ENCODE results near the gene PCYT1B. TPM values are rescaled to one million over a fixed set of nuclear protein-coding genes. Genes with fewer than 3 reads are reported as not detected.

PCYT1B gene
- total RNA-seq, 4 donors from 2014 or later = 5.8 to 11.7 (median 9.5) TPM

- Histone ChIP-seq H3K9me3 (no peaks in the 10 kb centered on the region), H3K36me3 (no peaks in the 10 kb centered on the region), H3K27me3 (no peaks in the 10 kb centered on the region), H3K4me3 (no peak overlapping the region), H3K4me1 (no peaks in the 10 kb centered on the region), H3K27ac (replicated peaks in 1 of 4) (no peak overlapping the region)
- no peak for TF ChIP-seq POLR2AphosphoS5 (IDR thresholded peaks at IDR 0.05)
- intact Hi-C loops (cut with DNase I) = no loop called here
- 57% methylated on average over 3 of the region's 3 CpGs for WGBS
- no peak for DNase-seq (ENCODE audit: extremely low spot score)
These were observed 21.0 kb upstream of the PCYT1B start for GRCh38 chrX:24668111-24668510.

DNA sequence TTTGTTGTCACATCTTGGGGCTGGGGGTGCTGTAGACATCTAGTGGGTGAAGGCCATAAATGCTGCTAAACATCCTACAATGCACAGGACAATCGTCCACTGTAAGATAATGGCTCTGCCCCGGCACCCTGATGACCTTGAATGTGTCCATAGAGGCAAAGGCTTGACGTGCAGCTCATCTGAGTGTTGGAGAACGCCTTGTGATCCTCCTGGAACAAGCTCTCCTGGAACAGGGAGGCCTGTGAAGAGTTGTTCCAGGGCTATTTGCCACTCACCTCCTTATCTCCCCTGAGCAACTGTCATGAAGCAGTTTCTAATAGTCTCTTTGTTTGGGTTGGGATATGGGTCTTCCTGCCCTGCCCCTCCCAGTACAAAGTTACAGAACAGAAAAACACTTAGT lies 15.2 kb upstream of the PCYT1B start:
- Histone ChIP-seq H3K27me3 (no peaks in the 10 kb centered on the region), H3K27ac (replicated peaks in 1 of 4) (no peak overlapping the region), H3K4me3 (no peak overlapping the region), H3K4me1 (no peaks in the 10 kb centered on the region), H3K9me3 (no peaks in the 10 kb centered on the region), H3K36me3 (no peaks in the 10 kb centered on the region)
- TF ChIP-seq POLR2A (IDR thresholded peaks at IDR 0.05; ENCODE audit: low read depth) = no peak
- TF ChIP-seq POLR2AphosphoS5 (IDR thresholded peaks at IDR 0.05) = no peak
- TF ChIP-seq CTCF (IDR thresholded peaks at IDR 0.05) = no peak
- TF ChIP-seq EP300 (IDR thresholded peaks at IDR 0.05) = no peak
- no CpG with 5 or more reads among the region's 4 CpGs for whole genome bisulfite sequencing
- intact Hi-C loops (cut with DNase I) = no loop called here
- DNase-seq (ENCODE audit: extremely low spot score) = no peak

DNA sequence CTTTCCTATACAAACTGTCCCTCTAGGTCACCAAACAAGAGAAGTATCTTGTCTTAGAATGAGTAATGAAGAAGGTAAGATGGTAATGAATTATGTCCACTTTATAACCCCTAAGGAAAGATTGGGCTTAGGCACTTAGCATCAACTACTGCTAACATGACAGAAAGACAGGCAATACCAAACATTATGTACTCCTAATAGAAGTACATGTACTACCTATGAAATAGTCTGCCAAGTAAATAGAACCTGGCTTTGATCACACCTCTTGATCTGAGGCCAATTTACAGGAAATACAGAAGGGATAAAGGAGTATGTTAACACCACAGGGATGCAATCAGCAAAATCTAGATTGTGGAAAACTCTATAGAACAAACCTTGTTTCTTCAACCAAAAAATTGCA lies 14.1 kb upstream of the PCYT1B start:
- TF ChIP-seq EP300 (IDR thresholded peaks at IDR 0.05) (no peak), CTCF (IDR thresholded peaks at IDR 0.05) (no peak), POLR2A (IDR thresholded peaks at IDR 0.05; ENCODE audit: low read depth) (no peak), POLR2AphosphoS5 (IDR thresholded peaks at IDR 0.05) (no peak)
- no peaks in the 10 kb centered on the region for H3K9me3 ChIP-seq
- H3K4me1 ChIP-seq = no peaks in the 10 kb centered on the region
- no peak for DNase-seq (ENCODE audit: extremely low spot score)
- intact Hi-C loops (cut with DNase I) = no loop called here
- no peaks in the 10 kb centered on the region for H3K27me3 ChIP-seq
- H3K27ac ChIP-seq (replicated peaks in 1 of 4) = no peak overlapping the region
- H3K36me3 ChIP-seq = no peaks in the 10 kb centered on the region
- H3K4me3 ChIP-seq = no peak overlapping the region

GRCh38 chrX:24659646-24660045 lies 12.5 kb upstream of the PCYT1B start:
- TF ChIP-seq EP300 (IDR thresholded peaks at IDR 0.05) = no peak
- no peak for TF ChIP-seq POLR2AphosphoS5 (IDR thresholded peaks at IDR 0.05)
- TF ChIP-seq POLR2A (IDR thresholded peaks at IDR 0.05; ENCODE audit: low read depth) = no peak
- TF ChIP-seq CTCF (IDR thresholded peaks at IDR 0.05) = no peak
- no peaks in the 10 kb centered on the region for H3K9me3 ChIP-seq
- H3K27me3 ChIP-seq = no peaks in the 10 kb centered on the region
- H3K27ac ChIP-seq (replicated peaks in 1 of 4) = no peak overlapping the region
- no peaks in the 10 kb centered on the region for H3K36me3 ChIP-seq
- H3K4me3 ChIP-seq = no peak overlapping the region
- DNase-seq (ENCODE audit: extremely low spot score) = no peak
- WGBS = 85% methylated on average over 3 of the region's 3 CpGs
- no peaks in the 10 kb centered on the region for H3K4me1 ChIP-seq
- intact Hi-C loops (cut with DNase I) = no loop called here

DNA sequence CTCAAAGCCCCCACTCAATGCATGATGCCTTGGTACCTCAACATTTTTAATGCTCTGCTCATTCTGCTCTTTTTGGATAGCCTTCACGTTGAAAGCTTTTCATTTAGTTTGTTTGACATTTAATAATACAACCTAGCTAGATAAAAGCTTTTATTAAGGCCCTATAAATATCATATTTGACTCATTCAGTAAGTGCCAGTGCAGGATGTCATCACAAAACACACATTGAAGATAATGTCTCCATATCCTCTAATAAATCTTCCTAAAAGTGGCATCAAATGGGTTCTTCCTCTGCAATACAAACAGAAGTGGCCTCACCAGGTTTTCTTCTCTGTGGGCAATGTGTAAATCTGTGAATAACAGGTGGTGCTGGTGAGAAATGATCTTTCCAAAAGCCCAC lies 12.0 kb upstream of the PCYT1B start:
- Histone ChIP-seq H3K4me3 (no peak overlapping the region), H3K27ac (replicated peaks in 1 of 4) (no peak overlapping the region), H3K27me3 (no peaks in the 10 kb centered on the region), H3K36me3 (no peaks in the 10 kb centered on the region), H3K4me1 (no peaks in the 10 kb centered on the region), H3K9me3 (no peaks in the 10 kb centered on the region)
- intact Hi-C loops (cut with DNase I) = no loop called here
- no peak for DNase-seq (ENCODE audit: extremely low spot score)
- WGBS = 35% methylated on average over 1 of the region's 1 CpG
- TF ChIP-seq POLR2A (IDR thresholded peaks at IDR 0.05; ENCODE audit: low read depth) (no peak), EP300 (IDR thresholded peaks at IDR 0.05) (no peak), POLR2AphosphoS5 (IDR thresholded peaks at IDR 0.05) (no peak), CTCF (IDR thresholded peaks at IDR 0.05) (no peak)
